ENCODE measurements around the gene PHPT1.

Gene PHPT1

GRCh38 chr9:136825295-136826187, 23.7 kb upstream of the PHPT1 start:
- no peak for DNase-seq (ENCODE audit: low read depth)
- no peak for TF ChIP-seq CTCF (conservative IDR thresholded peaks at IDR 0.05; ENCODE audit: low read length)
- H3K4me3 ChIP-seq (ENCODE audit: low read length), result no peak overlapping the region

GRCh38 chr9:136826188-136826541, 23.0 kb upstream of the PHPT1 start:
- DNase-seq (ENCODE audit: low read depth), result no peak
- no peak overlapping the region for H3K4me3 ChIP-seq (ENCODE audit: low read length)
- no peak for TF ChIP-seq CTCF (conservative IDR thresholded peaks at IDR 0.05; ENCODE audit: low read length)

GRCh38 chr9:136826703-136827582, 22.3 kb upstream of the PHPT1 start:
- no peak for TF ChIP-seq CTCF (conservative IDR thresholded peaks at IDR 0.05; ENCODE audit: low read length)
- H3K4me3 ChIP-seq (ENCODE audit: low read length), result no peak overlapping the region
- DNase-seq (ENCODE audit: low read depth), result no peak

- no peak overlapping the region for H3K4me3 ChIP-seq (ENCODE audit: low read length)
- no peak for TF ChIP-seq CTCF (conservative IDR thresholded peaks at IDR 0.05; ENCODE audit: low read length)
- DNase-seq (ENCODE audit: low read depth), result no peak
Observed at GRCh38 chr9:136827794-136828473, 21.3 kb upstream of the PHPT1 start.

GRCh38 chr9:136828474-136829140, 20.6 kb upstream of the PHPT1 start:
- H3K4me3 ChIP-seq (ENCODE audit: low read length), result no peak overlapping the region
- TF ChIP-seq CTCF (conservative IDR thresholded peaks at IDR 0.05; ENCODE audit: low read length), result no peak
- DNase-seq (ENCODE audit: low read depth), result no peak

- H3K4me3 ChIP-seq (ENCODE audit: low read length), result no peak overlapping the region
- no peak for DNase-seq (ENCODE audit: low read depth)
- TF ChIP-seq CTCF (conservative IDR thresholded peaks at IDR 0.05; ENCODE audit: low read length), result no peak
Observed at GRCh38 chr9:136829412-136829811, 19.8 kb upstream of the PHPT1 start.
